HL-60/S4 (cell line): ENCODE data around the gene BRD7.

Experiments used
- in situ Hi-C: fragments of 300-500 bp; cut with MboI; formaldehyde crosslinking; loops from 2 replicates; pipeline ENCODE4 v1.14.3; 2022; ENCODE audit warnings: low sequenced_read_pairs

BRD7 gene

GRCh38 chr16:50368410-50369132, at the start of gene BRD7:
BRD7 (minus strand) TSS chr16:50368988; CDS start chr16:50368774, 214 bp downstream.
- in situ Hi-C loops: loop anchor here (10.0 kb wide), 1 partner anchor 344 kb away; the partner anchor contains the start of gene CNEP1R1

GRCh38 chr16:50416388-50416787, 47.6 kb upstream of the BRD7 start:
- in situ Hi-C loops: no loop called here

GRCh38 chr16:50414152-50414551, 45.4 kb upstream of the BRD7 start:
- in situ Hi-C loops: no loop called here

- in situ Hi-C loops: no loop called here
Observed at GRCh38 chr16:50411034-50411433, 42.2 kb upstream of the BRD7 start.

- in situ Hi-C loops: no loop called here
Observed at GRCh38 chr16:50408001-50408561, 39.3 kb upstream of the BRD7 start.

GRCh38 chr16:50407351-50407750, 38.6 kb upstream of the BRD7 start:
- in situ Hi-C loops: no loop called here

GRCh38 chr16:50403491-50403890, 34.7 kb upstream of the BRD7 start:
- in situ Hi-C loops: no loop called here

- in situ Hi-C loops: no loop called here
Observed at GRCh38 chr16:50402298-50402895, 33.6 kb upstream of the BRD7 start.

- in situ Hi-C loops: no loop called here
Observed at GRCh38 chr16:50401355-50401754, 32.6 kb upstream of the BRD7 start.

GRCh38 chr16:50400967-50401348, 32.2 kb upstream of the BRD7 start:
- in situ Hi-C loops: no loop called here

GRCh38 chr16:50400312-50400966, 31.7 kb upstream of the BRD7 start:
- in situ Hi-C loops: no loop called here

GRCh38 chr16:50399411-50399810, 30.6 kb upstream of the BRD7 start:
- in situ Hi-C loops: loop anchor here (25.0 kb wide), 1 partner anchor 263 kb away; no protein-coding TSS in a partner anchor

GRCh38 chr16:50398336-50398735, 29.5 kb upstream of the BRD7 start:
- in situ Hi-C loops: loop anchor here (25.0 kb wide), 1 partner anchor 264 kb away; no protein-coding TSS in a partner anchor

- in situ Hi-C loops: loop anchor here (25.0 kb wide), 1 partner anchor 265 kb away; no protein-coding TSS in a partner anchor
Observed at GRCh38 chr16:50396761-50397535, 28.2 kb upstream of the BRD7 start.

- in situ Hi-C loops: loop anchor here (25.0 kb wide), 1 partner anchor 266 kb away; no protein-coding TSS in a partner anchor
Observed at GRCh38 chr16:50395763-50396710, 27.2 kb upstream of the BRD7 start.

- in situ Hi-C loops: loop anchor here (25.0 kb wide), 1 partner anchor 268 kb away; no protein-coding TSS in a partner anchor
Observed at GRCh38 chr16:50393858-50394802, 25.3 kb upstream of the BRD7 start.

- in situ Hi-C loops: loop anchor here (25.0 kb wide), 1 partner anchor 269 kb away; no protein-coding TSS in a partner anchor
Observed at GRCh38 chr16:50393416-50393815, 24.6 kb upstream of the BRD7 start.
